GM12873 (cell line): ENCODE measurements around the gene IL5RA.

Experiments
- TF ChIP-seq, protein P1 (sequence below): IDR thresholded peaks from 2 replicates; pipeline ENCODE4 v1.5.1; 2012; ENCODE audit warnings: low read depth, mild to moderate bottlenecking, moderate library complexity, low read length, control low read depth; ENCODE audit not compliant: insufficient read depth; ENCODE audit errors: missing control alignments

IL5RA gene

DNA sequence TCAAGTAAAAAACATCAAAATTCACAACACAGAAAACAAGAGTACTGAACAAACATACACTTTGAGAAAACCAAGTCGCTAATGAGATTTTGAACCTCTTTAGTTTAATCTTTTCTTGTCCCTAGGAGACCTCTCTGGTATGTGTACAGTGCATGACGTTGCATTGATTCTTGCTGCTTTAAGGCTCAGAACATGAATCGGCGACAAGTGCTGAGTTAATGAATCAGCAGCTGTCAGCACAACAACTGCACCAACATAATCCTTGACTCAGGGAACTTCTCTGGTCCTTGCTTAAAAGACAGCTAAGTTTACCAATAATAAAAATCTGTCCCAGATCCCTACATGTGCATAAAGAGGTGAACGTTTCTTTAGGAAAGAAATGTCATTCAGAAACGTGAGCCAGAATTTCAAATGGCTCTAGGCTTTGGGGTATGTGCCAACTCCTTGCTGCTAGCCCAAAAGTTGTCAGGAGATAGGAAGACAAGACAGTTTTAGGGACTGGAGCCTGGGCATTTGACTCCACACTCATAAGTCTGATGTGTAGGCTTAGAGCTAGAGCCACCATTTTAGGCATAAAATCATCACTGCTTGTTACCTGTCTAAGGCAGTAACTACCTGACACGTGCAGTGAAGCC is 86.9 kb downstream of the IL5RA start:
- TF ChIP-seq, protein P1, sequence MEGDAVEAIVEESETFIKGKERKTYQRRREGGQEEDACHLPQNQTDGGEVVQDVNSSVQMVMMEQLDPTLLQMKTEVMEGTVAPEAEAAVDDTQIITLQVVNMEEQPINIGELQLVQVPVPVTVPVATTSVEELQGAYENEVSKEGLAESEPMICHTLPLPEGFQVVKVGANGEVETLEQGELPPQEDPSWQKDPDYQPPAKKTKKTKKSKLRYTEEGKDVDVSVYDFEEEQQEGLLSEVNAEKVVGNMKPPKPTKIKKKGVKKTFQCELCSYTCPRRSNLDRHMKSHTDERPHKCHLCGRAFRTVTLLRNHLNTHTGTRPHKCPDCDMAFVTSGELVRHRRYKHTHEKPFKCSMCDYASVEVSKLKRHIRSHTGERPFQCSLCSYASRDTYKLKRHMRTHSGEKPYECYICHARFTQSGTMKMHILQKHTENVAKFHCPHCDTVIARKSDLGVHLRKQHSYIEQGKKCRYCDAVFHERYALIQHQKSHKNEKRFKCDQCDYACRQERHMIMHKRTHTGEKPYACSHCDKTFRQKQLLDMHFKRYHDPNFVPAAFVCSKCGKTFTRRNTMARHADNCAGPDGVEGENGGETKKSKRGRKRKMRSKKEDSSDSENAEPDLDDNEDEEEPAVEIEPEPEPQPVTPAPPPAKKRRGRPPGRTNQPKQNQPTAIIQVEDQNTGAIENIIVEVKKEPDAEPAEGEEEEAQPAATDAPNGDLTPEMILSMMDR, result no peak

DNA sequence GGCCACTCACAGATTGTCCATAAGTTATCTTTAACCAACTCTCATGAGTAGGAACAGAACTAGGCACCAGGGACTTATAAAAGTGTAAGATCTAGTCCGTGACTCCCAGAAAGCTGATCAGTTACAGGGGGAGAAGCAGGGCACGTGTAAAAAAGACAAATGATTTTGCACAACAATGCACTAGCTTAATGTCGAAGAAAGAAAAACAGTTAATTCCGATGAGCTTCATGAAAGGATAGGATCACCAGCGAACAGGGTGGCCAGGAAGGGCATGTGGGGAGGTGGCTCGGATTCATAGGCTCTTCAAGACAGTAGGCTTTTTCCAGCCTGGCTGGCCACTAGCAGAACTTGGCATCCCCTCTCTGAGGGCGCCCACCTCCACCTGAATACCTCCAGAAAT is 90.0 kb downstream of the IL5RA start:
- TF ChIP-seq, protein P1, result no peak
